ENCODE results near the gene DIAPH3. TPM values are rescaled to one million over a fixed set of nuclear protein-coding genes. Genes with fewer than 3 reads are reported as not detected.

The DIAPH3 gene
- polyA plus RNA-seq, 3 donors = 0.04 to 0.09 TPM; not detected in 1

DNA sequence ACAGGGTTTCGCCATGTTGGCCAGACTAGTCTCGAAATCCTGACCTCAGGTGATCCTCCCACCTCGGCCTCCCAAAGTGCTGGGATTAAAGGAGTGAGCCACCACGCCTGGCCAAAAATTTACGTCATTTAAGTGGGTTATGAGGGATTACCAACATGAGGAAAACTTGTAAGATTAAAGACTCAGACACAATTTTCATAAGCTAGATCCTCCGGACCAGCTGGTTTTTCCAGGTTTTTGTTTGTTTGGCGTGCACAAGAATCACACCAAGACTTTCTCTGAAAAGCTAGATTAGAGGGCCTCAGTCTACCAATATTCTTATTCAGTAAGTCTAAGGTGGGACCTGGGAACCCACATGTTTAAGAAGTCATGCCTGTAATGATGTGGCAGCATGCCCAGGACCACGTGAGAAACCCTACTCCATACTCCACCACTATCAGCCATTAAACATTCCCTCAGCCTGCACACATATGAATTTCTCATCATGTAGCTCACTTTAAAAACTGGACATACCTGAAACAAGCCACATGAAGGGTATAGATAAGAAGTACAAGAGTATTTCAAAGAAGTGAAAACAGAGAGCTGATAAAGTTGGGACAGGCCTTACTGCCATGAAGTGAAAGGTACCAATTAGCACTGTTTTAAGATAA lies 25.7 kb downstream of the DIAPH3 start:
- H3K4me2 ChIP-seq (replicated peaks; ENCODE audit: extremely low read depth, low read length, poor library complexity, severe bottlenecking) = no peak overlapping the region

DNA sequence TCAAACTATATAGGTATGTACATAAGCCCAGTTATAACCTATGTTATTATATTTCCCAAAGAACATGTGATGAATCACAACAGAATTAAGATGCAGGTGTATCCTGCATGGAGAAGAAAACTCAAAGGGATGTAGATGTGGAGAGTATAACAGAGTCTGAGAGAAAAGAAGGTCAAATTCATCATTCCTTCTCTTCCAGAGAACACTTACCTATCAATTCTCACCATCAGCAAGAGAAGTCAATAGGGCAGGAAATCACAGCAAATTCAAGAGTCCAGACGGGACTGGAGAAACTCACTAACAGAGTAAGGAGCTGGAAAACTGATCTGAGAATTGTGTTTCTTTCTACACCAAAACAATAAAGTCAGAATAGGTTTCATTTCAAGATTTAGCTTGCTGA lies 28.4 kb downstream of the DIAPH3 start:
- Histone ChIP-seq H4K20me1 (ENCODE audit: insufficient read depth, low read length) (no peaks in the 10 kb centered on the region), H3K36me3 (replicated peaks in 1 of 2; ENCODE audit: control insufficient read depth in 1 of 2, insufficient read depth in 2 of 2, low read length in 2 of 2) (no peaks in the 10 kb centered on the region), H3K9me3 (replicated peaks in 1 of 2; ENCODE audit: control insufficient read depth in 1 of 2, insufficient read depth in 1 of 2, low read length in 2 of 2) (no peaks in the 10 kb centered on the region), H3K79me2 (ENCODE audit: insufficient read depth, low read length) (no peaks in the 10 kb centered on the region), H3K27ac (ENCODE audit: low read depth in 1 of 2, low read length in 2 of 2) (no peak overlapping the region), H3K4me3 (replicated peaks in 1 of 3; ENCODE audit: low read depth in 2 of 3, low read length in 3 of 3) (no peak overlapping the region), H2AFZ (ENCODE audit: insufficient read depth, low read depth, low read length, poor library complexity, severe bottlenecking) (no peak overlapping the region), H3K4me2 (replicated peaks; ENCODE audit: extremely low read depth, low read length, poor library complexity, severe bottlenecking) (no peak overlapping the region), H3K9ac (ENCODE audit: insufficient read depth, low read length, poor library complexity, severe bottlenecking) (no peak overlapping the region), H3K27me3 (ENCODE audit: control insufficient read depth in 2 of 2, insufficient read depth in 2 of 2, low read length in 2 of 2) (no peaks in the 10 kb centered on the region), H3K4me1 (ENCODE audit: control insufficient read depth in 1 of 2, insufficient read depth in 2 of 2, low read length in 2 of 2) (no peaks in the 10 kb centered on the region)
- intact Hi-C loops (cut with micrococcal nuclease) = no loop called here
- peaks cover 0 to 1% (median 0%) of the 10 kb centered on the region in 7 donors for H3K9me3 Mint-ChIP-seq
- H3K27me3 Mint-ChIP-seq (ENCODE audit: low read depth in 3 of 3) = no peaks in the 10 kb centered on the region
- no peak for DNase-seq
- no peaks in the 10 kb centered on the region for H3K4me1 Mint-ChIP-seq
- no CpG with 5 or more reads among the region's 1 CpG for WGBS (ENCODE audit: insufficient coverage)
- H3K27ac Mint-ChIP-seq = no peak overlapping the region
- H3K36me3 Mint-ChIP-seq = peaks cover 0 to 14% of the 10 kb centered on the region in 2 donors
- no peak overlapping the region for H3K4me3 Mint-ChIP-seq
- TF ChIP-seq, protein P1, sequence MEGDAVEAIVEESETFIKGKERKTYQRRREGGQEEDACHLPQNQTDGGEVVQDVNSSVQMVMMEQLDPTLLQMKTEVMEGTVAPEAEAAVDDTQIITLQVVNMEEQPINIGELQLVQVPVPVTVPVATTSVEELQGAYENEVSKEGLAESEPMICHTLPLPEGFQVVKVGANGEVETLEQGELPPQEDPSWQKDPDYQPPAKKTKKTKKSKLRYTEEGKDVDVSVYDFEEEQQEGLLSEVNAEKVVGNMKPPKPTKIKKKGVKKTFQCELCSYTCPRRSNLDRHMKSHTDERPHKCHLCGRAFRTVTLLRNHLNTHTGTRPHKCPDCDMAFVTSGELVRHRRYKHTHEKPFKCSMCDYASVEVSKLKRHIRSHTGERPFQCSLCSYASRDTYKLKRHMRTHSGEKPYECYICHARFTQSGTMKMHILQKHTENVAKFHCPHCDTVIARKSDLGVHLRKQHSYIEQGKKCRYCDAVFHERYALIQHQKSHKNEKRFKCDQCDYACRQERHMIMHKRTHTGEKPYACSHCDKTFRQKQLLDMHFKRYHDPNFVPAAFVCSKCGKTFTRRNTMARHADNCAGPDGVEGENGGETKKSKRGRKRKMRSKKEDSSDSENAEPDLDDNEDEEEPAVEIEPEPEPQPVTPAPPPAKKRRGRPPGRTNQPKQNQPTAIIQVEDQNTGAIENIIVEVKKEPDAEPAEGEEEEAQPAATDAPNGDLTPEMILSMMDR (IDR thresholded peaks at IDR 0.05) = no peak

More for the DNA sequence above, 25.7 kb downstream of the DIAPH3 start:
- no peaks in the 10 kb centered on the region for H4K20me1 ChIP-seq (ENCODE audit: insufficient read depth, low read length)
- H3K79me2 ChIP-seq (ENCODE audit: insufficient read depth, low read length) = no peaks in the 10 kb centered on the region
- no peaks in the 10 kb centered on the region for H3K4me1 ChIP-seq (ENCODE audit: control insufficient read depth in 1 of 2, insufficient read depth in 2 of 2, low read length in 2 of 2)
- H3K27ac ChIP-seq (ENCODE audit: low read depth in 1 of 2, low read length in 2 of 2) = no peak overlapping the region
- no peaks in the 10 kb centered on the region for H3K36me3 ChIP-seq (replicated peaks in 1 of 2; ENCODE audit: control insufficient read depth in 1 of 2, insufficient read depth in 2 of 2, low read length in 2 of 2)
- no peak overlapping the region for H2AFZ ChIP-seq (ENCODE audit: insufficient read depth, low read depth, low read length, poor library complexity, severe bottlenecking)
- no peaks in the 10 kb centered on the region for H3K27me3 ChIP-seq (ENCODE audit: control insufficient read depth in 2 of 2, insufficient read depth in 2 of 2, low read length in 2 of 2)
- WGBS (ENCODE audit: insufficient coverage) = 89% methylated on average over 5 of the region's 8 CpGs
- Mint-ChIP-seq H3K9me3 (peaks cover 0 to 3% (median 0%) of the 10 kb centered on the region in 7 donors), H3K27ac (no peak overlapping the region), H3K36me3 (peaks cover 0 to 6% of the 10 kb centered on the region in 2 donors), H3K4me3 (no peak overlapping the region), H3K4me1 (no peaks in the 10 kb centered on the region), H3K27me3 (ENCODE audit: low read depth in 3 of 3) (no peaks in the 10 kb centered on the region)
- intact Hi-C loops (cut with micrococcal nuclease) = no loop called here
- TF ChIP-seq, protein P1 (IDR thresholded peaks at IDR 0.05) = no peak
- no peak for DNase-seq
- no peaks in the 10 kb centered on the region for H3K9me3 ChIP-seq (replicated peaks in 1 of 2; ENCODE audit: control insufficient read depth in 1 of 2, insufficient read depth in 1 of 2, low read length in 2 of 2)
- no peak overlapping the region for H3K4me3 ChIP-seq (replicated peaks in 1 of 3; ENCODE audit: low read depth in 2 of 3, low read length in 3 of 3)
- no peak overlapping the region for H3K9ac ChIP-seq (ENCODE audit: insufficient read depth, low read length, poor library complexity, severe bottlenecking)

Measured in CD14-positive monocyte (primary cell).